Measurements from ENCODE around the gene PRR35.

The PRR35 gene

GRCh38 chr16:576197-576822 is 16.1 kb downstream of the PRR35 start:
- POLR2A ChIA-PET: no interaction called here
- CTCF ChIA-PET: interaction anchor here (1.1 kb wide), 1 partner anchor 9 kb away, joined by 3 read pairs; no protein-coding TSS in a partner anchor
- DNase-seq (ENCODE audit: extremely low spot score): no peak
- TF ChIP-seq, protein P1, sequence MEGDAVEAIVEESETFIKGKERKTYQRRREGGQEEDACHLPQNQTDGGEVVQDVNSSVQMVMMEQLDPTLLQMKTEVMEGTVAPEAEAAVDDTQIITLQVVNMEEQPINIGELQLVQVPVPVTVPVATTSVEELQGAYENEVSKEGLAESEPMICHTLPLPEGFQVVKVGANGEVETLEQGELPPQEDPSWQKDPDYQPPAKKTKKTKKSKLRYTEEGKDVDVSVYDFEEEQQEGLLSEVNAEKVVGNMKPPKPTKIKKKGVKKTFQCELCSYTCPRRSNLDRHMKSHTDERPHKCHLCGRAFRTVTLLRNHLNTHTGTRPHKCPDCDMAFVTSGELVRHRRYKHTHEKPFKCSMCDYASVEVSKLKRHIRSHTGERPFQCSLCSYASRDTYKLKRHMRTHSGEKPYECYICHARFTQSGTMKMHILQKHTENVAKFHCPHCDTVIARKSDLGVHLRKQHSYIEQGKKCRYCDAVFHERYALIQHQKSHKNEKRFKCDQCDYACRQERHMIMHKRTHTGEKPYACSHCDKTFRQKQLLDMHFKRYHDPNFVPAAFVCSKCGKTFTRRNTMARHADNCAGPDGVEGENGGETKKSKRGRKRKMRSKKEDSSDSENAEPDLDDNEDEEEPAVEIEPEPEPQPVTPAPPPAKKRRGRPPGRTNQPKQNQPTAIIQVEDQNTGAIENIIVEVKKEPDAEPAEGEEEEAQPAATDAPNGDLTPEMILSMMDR (IDR thresholded peaks at IDR 0.05; ENCODE audit: control extremely low read depth, extremely low read depth, low read depth, missing control alignments): no peak

- POLR2A ChIA-PET: interaction anchor here (0.7 kb wide), 1 partner anchor 16 kb away, joined by 3 read pairs; no protein-coding TSS in a partner anchor
- TF ChIP-seq, protein P1 (IDR thresholded peaks at IDR 0.05; ENCODE audit: control extremely low read depth, extremely low read depth, low read depth, missing control alignments): peak; percentile 35
- DNase-seq (ENCODE audit: extremely low spot score): no peak
These were observed 16.6 kb downstream of the PRR35 start for GRCh38 chr16:576823-577201.

GRCh38 chr16:577796-578195 is 17.6 kb downstream of the PRR35 start:
- CTCF ChIA-PET: interaction anchor here (0.8 kb wide), 1 partner anchor 52 kb away, joined by 3 read pairs; no protein-coding TSS in a partner anchor
- TF ChIP-seq, protein P1 (IDR thresholded peaks at IDR 0.05; ENCODE audit: control extremely low read depth, extremely low read depth, low read depth, missing control alignments): no peak
- POLR2A ChIA-PET: no interaction called here
- no peak for DNase-seq (ENCODE audit: extremely low spot score)

More at GRCh38 chr16:576823-577201, 16.6 kb downstream of the PRR35 start:
- CTCF ChIA-PET: interaction anchor here (1.1 kb wide), 1 partner anchor 9 kb away, joined by 3 read pairs; no protein-coding TSS in a partner anchor

GRCh38 chr16:578232-578869 is 18.2 kb downstream of the PRR35 start:
- CTCF ChIA-PET: interaction anchor here (0.8 to 1.3 kb wide), 2 partner anchors 11 to 52 kb away, joined by 3 to 4 read pairs; partner anchors contain the start of gene NHLRC4
- TF ChIP-seq, protein P1 (IDR thresholded peaks at IDR 0.05; ENCODE audit: control extremely low read depth, extremely low read depth, low read depth, missing control alignments): no peak
- no peak for DNase-seq (ENCODE audit: extremely low spot score)
- POLR2A ChIA-PET: no interaction called here

GRCh38 chr16:578870-579405 is 18.7 kb downstream of the PRR35 start:
- POLR2A ChIA-PET: no interaction called here
- TF ChIP-seq, protein P1 (IDR thresholded peaks at IDR 0.05; ENCODE audit: control extremely low read depth, extremely low read depth, low read depth, missing control alignments): peak; percentile 82
- CTCF ChIA-PET: interaction anchor here (1.3 kb wide), 1 partner anchor 12 kb away, joined by 4 read pairs; the partner anchor contains the start of gene NHLRC4
- peak; percentile 81 for DNase-seq (ENCODE audit: extremely low spot score)

DNA sequence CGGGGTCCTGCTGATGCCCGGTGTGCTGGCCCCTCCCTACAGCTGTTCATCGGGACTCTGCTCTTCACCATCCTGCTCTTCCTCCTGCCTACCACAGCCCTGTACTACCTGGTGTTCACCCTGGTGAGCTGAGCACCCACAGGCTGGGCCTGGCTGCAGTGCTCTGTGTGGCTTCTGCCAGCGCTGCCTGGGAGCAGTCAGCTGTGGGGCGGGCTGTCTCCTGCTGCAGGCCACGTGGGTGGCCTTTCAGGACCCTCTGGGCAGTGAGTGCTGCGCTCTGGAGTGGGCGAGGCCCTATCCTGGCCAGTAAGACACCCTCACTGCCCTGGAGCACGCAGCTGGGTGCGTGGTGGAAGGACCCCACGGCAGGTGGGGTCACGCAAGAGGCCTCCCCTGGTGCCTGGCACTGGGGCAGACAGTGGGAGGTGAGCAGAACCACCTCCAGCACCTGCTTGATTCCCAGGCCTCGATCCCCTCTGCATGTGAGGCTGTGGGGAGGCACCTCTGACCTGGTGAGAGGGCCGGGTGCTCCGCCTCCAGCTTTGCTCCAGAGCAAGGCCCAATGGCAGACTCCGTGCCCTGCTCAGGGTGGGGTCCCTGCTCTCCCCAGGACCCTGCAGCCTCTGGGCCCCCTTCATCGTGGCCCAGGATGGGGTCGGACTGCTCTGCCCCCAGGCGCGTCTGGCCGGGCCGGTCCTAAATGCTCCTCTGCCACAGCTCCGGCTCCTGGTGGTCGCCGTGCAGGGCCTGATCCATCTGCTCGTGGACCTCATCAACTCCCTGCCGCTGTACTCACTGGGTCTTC is 20.1 kb downstream of the PRR35 start:
- TF ChIP-seq, protein P1 (IDR thresholded peaks at IDR 0.05; ENCODE audit: control extremely low read depth, extremely low read depth, low read depth, missing control alignments): no peak
- DNase-seq (ENCODE audit: extremely low spot score): no peak
- CTCF ChIA-PET: interaction anchor here (1.3 kb wide), 1 partner anchor 13 kb away, joined by 4 read pairs; the partner anchor contains the start of gene NHLRC4
- POLR2A ChIA-PET: no interaction called here

Measured in GM10248 (cell line).